ENCODE data around the gene KCTD17. TPM values are rescaled to one million over a fixed set of nuclear protein-coding genes. Genes with fewer than 3 reads are reported as not detected.

KCTD17 gene
- total RNA-seq, 1 donor from 2014 or later = 17.5 TPM

GRCh38 chr22:37043209-37043827, 8.2 kb upstream of the KCTD17 start:
- H3K4me3 Mint-ChIP-seq = no peak overlapping the region
- H3K4me1 Mint-ChIP-seq = peaks cover 26% of the 10 kb centered on the region
- peaks cover 12% of the 10 kb centered on the region for H3K4me1 ChIP-seq

GRCh38 chr22:37043828-37044538, 7.6 kb upstream of the KCTD17 start:
- H3K27me3 Mint-ChIP-seq (ENCODE audit: insufficient read depth, low read depth) = peaks cover 12% of the 10 kb centered on the region
- H4K20me1 ChIP-seq (ENCODE audit: low read depth) = no peaks in the 10 kb centered on the region
- no peaks in the 10 kb centered on the region for H3K36me3 ChIP-seq
- H3K4me2 ChIP-seq = no peak overlapping the region
- H2AFZ ChIP-seq (replicated peaks) = no peak overlapping the region
- H3K79me2 ChIP-seq (ENCODE audit: low read depth) = no peaks in the 10 kb centered on the region
- TF ChIP-seq EZH2 (IDR thresholded peaks at IDR 0.05) (no peak), CTCF (IDR thresholded peaks at IDR 0.05) (peak; percentile 37), EZH2phosphoT487 (IDR thresholded peaks at IDR 0.05) (no peak)
- H3K9me3 ChIP-seq (ENCODE audit: low read depth) = no peaks in the 10 kb centered on the region
- H3K9ac ChIP-seq = no peak overlapping the region
- H3K4me3 ChIP-seq = no peak overlapping the region
- H3K4me1 ChIP-seq = peaks cover 12% of the 10 kb centered on the region
- no peaks in the 10 kb centered on the region for H3K27me3 ChIP-seq
- H3K9me3 Mint-ChIP-seq = no peaks in the 10 kb centered on the region
- H3K36me3 Mint-ChIP-seq = no peaks in the 10 kb centered on the region
- H3K4me1 Mint-ChIP-seq = peaks cover 26% of the 10 kb centered on the region
- H3K4me3 Mint-ChIP-seq = no peak overlapping the region
- DNase-seq (ENCODE audit: low spot score) = peak; percentile 55
- H3K27ac Mint-ChIP-seq = peak overlapping the region; percentile 21
- H3K27ac ChIP-seq = no peak overlapping the region
- H3F3A ChIP-seq (ENCODE audit: low read depth) = peaks cover 5% of the 10 kb centered on the region

More at GRCh38 chr22:37043209-37043827, 8.2 kb upstream of the KCTD17 start:
- H3K36me3 Mint-ChIP-seq = no peaks in the 10 kb centered on the region
- Histone ChIP-seq H3K27ac (no peak overlapping the region), H2AFZ (replicated peaks) (no peak overlapping the region), H3K9ac (no peak overlapping the region), H3F3A (ENCODE audit: low read depth) (peaks cover 5% of the 10 kb centered on the region), H3K4me3 (no peak overlapping the region), H4K20me1 (ENCODE audit: low read depth) (no peaks in the 10 kb centered on the region), H3K36me3 (no peaks in the 10 kb centered on the region), H3K9me3 (ENCODE audit: low read depth) (no peaks in the 10 kb centered on the region), H3K79me2 (ENCODE audit: low read depth) (no peaks in the 10 kb centered on the region), H3K4me2 (no peak overlapping the region), H3K27me3 (no peaks in the 10 kb centered on the region)
- no peak for DNase-seq (ENCODE audit: low spot score)
- peaks cover 14% of the 10 kb centered on the region for H3K27me3 Mint-ChIP-seq (ENCODE audit: insufficient read depth, low read depth)
- no peaks in the 10 kb centered on the region for H3K9me3 Mint-ChIP-seq
- H3K27ac Mint-ChIP-seq = peak overlapping the region; percentile 21
- TF ChIP-seq CTCF (IDR thresholded peaks at IDR 0.05) (no peak), EZH2 (IDR thresholded peaks at IDR 0.05) (no peak), EZH2phosphoT487 (IDR thresholded peaks at IDR 0.05) (no peak)

GRCh38 chr22:37044634-37045625, 6.6 kb upstream of the KCTD17 start:
- Histone ChIP-seq H3K4me1 (peaks cover 12% of the 10 kb centered on the region), H3K9me3 (ENCODE audit: low read depth) (no peaks in the 10 kb centered on the region), H3K4me3 (no peak overlapping the region), H3K36me3 (no peaks in the 10 kb centered on the region), H3F3A (ENCODE audit: low read depth) (peaks cover 5% of the 10 kb centered on the region), H3K4me2 (no peak overlapping the region), H3K79me2 (ENCODE audit: low read depth) (no peaks in the 10 kb centered on the region), H4K20me1 (ENCODE audit: low read depth) (no peaks in the 10 kb centered on the region), H3K27ac (no peak overlapping the region), H3K9ac (no peak overlapping the region), H3K27me3 (no peaks in the 10 kb centered on the region), H2AFZ (replicated peaks) (no peak overlapping the region)
- H3K27ac Mint-ChIP-seq = no peak overlapping the region
- H3K27me3 Mint-ChIP-seq (ENCODE audit: insufficient read depth, low read depth) = peaks cover 7% of the 10 kb centered on the region
- H3K36me3 Mint-ChIP-seq = no peaks in the 10 kb centered on the region
- no peaks in the 10 kb centered on the region for H3K9me3 Mint-ChIP-seq
- DNase-seq (ENCODE audit: low spot score) = no peak
- TF ChIP-seq EZH2 (IDR thresholded peaks at IDR 0.05) = no peak
- H3K4me1 Mint-ChIP-seq = peaks cover 23% of the 10 kb centered on the region
- H3K4me3 Mint-ChIP-seq = no peak overlapping the region
